Body of pancreas (tissue), 4 donors: ENCODE data around the gene CPSF4L.

ENCODE experiments used
- POLR2A ChIP-seq, 3 donors: fragments of 450-650 bp; IDR thresholded peaks; one replicate each; pipeline ENCODE4 v1.6.1; 2016; ENCODE audit warnings: antibody characterized with exemption in 3 of 3, mild to moderate bottlenecking in 2 of 3
- TF ChIP-seq, protein P1 (sequence below), 7 experiments: fragments of 450-650 bp in 4 of 7; fragments of 200-600 bp in 3 of 7; sonication (generic) in 3 of 7; IDR thresholded peaks; one replicate each; pipeline ENCODE4 v1.5.1; 2016 to 2019; ENCODE audit warnings: antibody characterized with exemption in 7 of 7

DNA sequence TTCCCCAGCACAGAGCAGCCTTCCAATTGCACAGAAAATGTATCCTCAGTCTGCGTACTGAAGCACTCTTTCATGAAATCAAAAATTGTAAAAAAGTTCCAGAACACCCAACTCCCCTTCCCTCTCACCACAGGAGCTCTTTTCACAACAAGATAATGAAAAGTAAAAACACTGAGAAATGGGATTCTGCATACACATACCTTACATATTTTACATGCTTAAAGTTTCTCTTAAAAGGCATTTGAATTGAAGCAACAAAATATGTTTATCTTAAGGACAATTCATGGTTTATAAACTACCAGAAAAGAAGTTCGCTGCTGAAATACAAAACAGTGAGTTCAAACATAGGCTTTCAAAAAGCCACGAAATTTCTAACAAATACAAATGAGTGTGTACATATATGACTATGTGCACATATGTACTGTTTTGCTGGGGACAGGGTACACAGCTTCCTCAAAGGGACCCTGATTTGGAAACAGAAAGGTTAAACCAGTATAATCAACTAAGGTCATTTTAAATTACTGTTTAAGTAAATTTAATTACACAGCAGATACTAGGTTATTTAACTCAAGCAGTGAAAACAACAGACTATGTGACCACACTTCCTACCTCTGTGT lies 35.0 kb downstream of the CPSF4L start:
- TF ChIP-seq, protein P1, sequence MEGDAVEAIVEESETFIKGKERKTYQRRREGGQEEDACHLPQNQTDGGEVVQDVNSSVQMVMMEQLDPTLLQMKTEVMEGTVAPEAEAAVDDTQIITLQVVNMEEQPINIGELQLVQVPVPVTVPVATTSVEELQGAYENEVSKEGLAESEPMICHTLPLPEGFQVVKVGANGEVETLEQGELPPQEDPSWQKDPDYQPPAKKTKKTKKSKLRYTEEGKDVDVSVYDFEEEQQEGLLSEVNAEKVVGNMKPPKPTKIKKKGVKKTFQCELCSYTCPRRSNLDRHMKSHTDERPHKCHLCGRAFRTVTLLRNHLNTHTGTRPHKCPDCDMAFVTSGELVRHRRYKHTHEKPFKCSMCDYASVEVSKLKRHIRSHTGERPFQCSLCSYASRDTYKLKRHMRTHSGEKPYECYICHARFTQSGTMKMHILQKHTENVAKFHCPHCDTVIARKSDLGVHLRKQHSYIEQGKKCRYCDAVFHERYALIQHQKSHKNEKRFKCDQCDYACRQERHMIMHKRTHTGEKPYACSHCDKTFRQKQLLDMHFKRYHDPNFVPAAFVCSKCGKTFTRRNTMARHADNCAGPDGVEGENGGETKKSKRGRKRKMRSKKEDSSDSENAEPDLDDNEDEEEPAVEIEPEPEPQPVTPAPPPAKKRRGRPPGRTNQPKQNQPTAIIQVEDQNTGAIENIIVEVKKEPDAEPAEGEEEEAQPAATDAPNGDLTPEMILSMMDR (IDR thresholded peaks at IDR 0.05), result no peak
- TF ChIP-seq POLR2A (IDR thresholded peaks at IDR 0.05), result no peak
